Heart left ventricle (tissue), 13 donors: ENCODE data around the gene XRCC6.

Experiments used
- POLR2A ChIP-seq, 2 donors: fragments of 450-650 bp; IDR thresholded peaks; one replicate each; pipeline ENCODE4 v1.6.1; 2017; ENCODE audit warnings: antibody characterized with exemption in 2 of 2, mild to moderate bottlenecking in 2 of 2, moderate library complexity in 2 of 2
- TF ChIP-seq, protein P1 (sequence below), 12 donors: fragments of 200-600 bp; sonication (generic) in 4 of 12; IDR thresholded peaks; one replicate each; pipeline versions ENCODE4 v1.5.0 to v1.8.0; 2018 to 2022; ENCODE audit warnings: antibody characterized with exemption in 12 of 12, mild to moderate bottlenecking in 5 of 12
- donor health status: ischemic (EF 13 %, LVEDD 7.1; RV severe dilation, severe dysfunction).
- donor health status: DM: no; HTN: yes; CAD: no.
- donor health status: DM: no; HTN: no; CAD: no.
- donor health status: ischemic (EF 25% LVEDD 6.9; RV normal size, moderate dysfunction).
- donor health status: ischemic (EF 25% LVEDD 5.7; RV mildly dilated, moderate dysfunction).
- donor health status: ischemic (EF 35%, LVEDD 5.7; RV mildly dilated, moderate dysfunction).
- donor health status: nonischemic (EF 11% LVEDD 7.7; RV severe dilation, severe dysfunction).
- donor health status: DM: yes; HTN: yes; CAD: no.
- donor health status: PGD.
- donor health status: ischemic (EF 29% LVEDD 5.4; RV normal size, mild dysfunction).
- donor health status: nonischemic (EF 23%, LVEDD 6.1; RV moderate dilation, normal function).

DNA sequence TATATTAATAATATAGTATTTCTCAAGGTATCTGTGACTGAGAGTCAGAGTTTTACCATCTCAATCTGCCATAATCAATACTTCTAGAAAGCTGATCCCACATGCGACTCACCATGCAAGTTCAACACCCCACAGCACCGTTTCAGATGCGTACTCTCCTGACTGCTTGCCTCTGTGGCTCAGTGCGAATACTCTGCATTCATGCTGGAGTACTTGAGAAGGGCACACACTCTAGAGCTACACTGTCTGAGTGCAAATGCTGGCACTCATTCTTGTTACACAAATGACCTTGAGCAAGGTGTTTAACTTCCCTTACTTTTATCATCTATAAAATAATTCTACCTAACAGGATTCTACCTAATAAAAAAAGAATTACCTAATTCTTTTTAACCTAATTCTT lies 55.0 kb downstream of the XRCC6 start:
- TF ChIP-seq, protein P1, sequence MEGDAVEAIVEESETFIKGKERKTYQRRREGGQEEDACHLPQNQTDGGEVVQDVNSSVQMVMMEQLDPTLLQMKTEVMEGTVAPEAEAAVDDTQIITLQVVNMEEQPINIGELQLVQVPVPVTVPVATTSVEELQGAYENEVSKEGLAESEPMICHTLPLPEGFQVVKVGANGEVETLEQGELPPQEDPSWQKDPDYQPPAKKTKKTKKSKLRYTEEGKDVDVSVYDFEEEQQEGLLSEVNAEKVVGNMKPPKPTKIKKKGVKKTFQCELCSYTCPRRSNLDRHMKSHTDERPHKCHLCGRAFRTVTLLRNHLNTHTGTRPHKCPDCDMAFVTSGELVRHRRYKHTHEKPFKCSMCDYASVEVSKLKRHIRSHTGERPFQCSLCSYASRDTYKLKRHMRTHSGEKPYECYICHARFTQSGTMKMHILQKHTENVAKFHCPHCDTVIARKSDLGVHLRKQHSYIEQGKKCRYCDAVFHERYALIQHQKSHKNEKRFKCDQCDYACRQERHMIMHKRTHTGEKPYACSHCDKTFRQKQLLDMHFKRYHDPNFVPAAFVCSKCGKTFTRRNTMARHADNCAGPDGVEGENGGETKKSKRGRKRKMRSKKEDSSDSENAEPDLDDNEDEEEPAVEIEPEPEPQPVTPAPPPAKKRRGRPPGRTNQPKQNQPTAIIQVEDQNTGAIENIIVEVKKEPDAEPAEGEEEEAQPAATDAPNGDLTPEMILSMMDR (IDR thresholded peaks at IDR 0.05): no peak
- no peak for TF ChIP-seq POLR2A (IDR thresholded peaks at IDR 0.05)
